Nucleus accumbens (tissue), 56 donors: ENCODE measurements around the gene TNFRSF13B.
"Not testable (repeated sequence)": the region's sequence is repeated elsewhere in the genome, so short reads cannot be mapped to it uniquely, and the experiment has no call there.

Source experiments
- DNase-seq, 56 donors: peaks; one replicate each; lab custom pipeline; 2025; lab: John Stamatoyannopoulos, UW

The TNFRSF13B gene

DNA sequence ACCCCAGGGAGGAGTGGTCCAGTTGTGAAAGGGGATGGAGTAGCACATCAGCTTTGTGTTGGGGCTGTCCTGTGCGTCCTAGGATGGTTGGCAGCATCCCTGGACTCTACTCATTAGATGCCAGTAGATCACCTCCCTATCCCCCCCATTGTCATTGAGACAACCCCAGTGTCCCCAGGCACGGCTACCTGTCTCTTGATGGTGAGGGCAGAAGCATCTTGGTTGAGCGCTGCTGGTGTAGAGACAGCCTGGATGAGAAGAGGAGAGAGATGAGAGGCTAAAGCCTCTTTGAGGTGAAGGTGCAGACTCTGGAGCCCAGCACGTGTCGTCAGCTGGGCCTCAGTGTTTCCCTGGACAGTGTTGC lies 55.4 kb downstream of the TNFRSF13B start:
- no peak for DNase-seq

DNA sequence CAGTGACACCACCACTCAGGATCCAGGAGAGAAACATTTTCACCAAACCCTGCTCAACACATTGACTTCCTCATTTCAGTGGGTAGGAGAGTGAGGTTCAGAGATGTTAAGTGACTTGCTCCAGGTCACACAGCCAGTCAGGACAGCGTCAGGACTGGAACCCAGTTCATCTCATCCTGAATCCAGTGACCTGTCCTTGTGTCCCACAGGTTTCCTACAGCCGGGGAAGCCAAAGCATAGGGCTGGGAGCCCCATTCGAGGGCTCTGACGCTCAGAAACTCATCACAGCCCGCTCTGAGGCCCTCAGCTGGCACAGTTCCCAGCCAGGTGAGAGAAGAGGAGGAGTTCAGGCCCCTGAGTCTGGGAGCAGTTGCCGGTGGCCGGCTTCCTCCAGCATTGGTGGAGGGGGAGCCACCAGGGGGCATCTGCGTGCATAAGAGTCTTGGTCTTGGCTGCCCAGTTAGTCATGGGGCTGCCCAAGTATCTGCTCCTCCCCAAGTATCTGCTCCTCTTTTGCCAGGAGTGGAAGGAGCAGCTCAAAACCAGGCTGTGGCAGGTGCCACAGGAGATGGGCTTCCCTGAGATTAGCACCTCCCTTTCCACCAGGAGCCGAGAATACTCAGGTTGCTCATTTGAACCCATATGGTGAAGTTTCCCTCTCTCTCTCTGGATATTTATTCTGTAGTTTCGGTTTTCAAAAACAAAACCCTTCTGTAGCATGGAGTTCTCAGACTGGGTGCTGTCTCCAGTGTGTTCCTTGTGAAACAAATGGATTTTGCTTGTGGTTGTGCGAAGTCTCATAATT lies 56.0 kb downstream of the TNFRSF13B start:
- DNase-seq: peak in 19 of 56 donors; percentile 11 to 61 (median 19)

DNA sequence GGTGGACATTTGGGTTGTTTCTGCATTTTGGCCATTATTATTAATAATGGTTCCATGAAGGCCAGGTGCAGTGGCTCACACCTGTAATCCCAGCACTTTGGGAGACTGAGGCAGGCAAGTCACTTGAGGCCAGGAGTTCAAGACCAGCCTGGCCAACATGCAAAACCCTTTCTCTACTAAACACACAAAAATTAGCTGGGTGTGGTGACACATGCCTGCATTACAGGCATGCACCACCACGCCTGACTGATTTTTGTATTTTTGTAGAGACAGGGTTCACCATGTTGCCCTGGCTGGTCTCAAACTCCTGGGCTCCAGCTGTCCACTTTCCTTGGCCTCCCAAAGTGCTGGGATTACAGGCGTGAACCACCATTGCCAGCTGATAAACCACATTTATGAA lies 58.5 kb downstream of the TNFRSF13B start:
- no peak for DNase-seq

DNA sequence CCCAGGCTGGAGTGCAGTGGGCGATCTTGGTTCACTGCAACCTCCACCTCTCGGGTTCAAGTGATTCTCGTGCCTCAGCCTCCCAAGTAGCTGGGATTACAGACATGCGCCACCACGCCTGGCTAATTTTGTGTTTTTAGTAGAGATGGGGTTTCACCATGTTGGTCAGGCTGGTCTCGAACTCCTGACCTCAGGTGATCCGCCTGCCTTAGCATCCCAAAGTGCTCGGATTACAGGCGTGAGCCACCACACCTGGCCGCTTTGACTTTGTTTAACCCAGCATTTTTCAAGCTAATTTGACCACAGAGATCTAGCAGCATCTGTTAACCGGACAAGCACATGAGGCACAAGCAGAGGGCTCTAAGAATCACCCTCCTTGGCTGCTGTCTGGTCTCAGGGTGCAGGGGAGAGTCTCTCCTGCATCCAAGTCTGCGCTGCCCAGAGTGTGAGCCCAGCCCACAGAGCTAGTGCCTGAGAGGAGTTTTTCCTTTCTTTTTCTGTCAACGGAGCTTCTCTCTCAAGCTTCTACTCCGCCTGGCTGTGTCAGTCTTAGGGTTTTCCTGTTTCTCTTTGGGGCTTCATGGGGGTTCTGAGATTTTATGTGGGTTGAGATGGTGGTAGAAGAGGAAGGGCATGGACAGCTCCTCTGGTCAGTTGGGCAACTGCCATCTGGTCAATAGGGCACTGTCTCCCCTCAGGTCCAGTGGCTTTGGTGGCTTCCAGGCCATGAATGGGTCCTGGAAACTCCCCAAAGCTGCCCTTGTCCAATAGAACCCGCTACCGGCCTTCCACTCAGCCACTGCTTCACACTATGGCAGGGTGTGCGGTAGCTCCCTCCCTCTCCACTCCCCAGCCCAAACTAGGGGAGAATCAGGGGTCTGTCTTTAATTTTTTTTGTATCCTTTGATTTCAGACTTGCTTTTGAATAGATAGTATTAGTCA lies 59.6 kb downstream of the TNFRSF13B start:
- no peak for DNase-seq

DNA sequence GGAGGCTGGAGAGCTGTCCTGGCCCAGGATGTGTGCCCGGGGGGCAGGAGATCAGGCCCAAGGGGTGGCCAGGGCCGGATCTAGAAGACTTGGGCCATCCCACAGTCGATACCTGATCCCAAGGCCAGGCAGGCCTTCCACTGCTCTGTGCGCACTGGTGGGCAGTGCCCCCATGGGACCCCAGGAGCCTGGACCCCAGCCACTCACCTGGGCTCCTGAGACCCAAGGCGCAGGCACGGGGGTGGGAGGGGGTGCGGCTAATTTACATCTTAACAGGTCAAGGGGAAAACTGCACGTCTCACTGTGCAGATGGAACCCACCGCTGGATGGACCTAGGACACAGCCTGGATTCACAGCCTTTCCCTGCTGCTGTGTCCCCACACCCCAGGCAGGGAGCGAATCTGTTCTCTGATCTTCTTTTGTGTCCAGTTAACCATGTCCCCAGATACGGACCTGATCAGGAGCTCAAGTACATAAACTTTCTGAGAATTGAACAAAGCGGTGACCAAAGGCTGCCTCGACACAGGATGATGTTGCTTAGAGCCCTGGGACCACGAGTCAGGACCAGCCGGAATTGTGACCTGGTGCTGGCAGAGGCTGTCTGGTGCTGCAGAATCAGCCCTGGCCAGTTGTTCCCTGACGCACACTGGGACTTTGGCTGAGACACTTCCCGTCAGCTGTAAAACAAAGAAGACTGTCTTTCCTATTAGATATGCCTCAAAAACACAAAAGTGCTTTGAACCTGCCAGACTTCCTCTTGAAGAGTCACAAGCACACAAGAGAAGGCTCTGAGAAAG lies 60.6 kb downstream of the TNFRSF13B start:
- peak in 26 of 56 donors; percentile 6 to 57 (median 25) for DNase-seq

DNA sequence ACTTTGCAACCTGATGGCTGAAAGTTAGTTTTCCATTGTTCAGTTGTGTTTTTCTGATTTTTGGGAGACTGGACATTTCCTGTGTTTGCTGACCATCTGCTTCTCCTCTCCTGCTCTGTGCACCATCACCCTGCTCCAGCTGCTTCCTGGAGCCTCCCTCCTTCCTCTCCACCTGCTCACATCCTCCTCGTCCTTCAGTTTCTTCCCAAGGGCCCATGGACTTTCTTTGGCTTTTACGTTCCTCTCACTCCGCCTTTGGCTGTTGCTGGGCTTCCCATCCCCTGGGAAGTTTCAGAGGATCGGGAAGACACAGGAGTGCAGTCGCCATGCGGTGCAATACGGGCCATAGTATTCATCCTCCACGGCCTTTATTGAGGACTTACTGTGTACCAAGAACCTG lies 61.6 kb downstream of the TNFRSF13B start:
- DNase-seq: no peak

DNA sequence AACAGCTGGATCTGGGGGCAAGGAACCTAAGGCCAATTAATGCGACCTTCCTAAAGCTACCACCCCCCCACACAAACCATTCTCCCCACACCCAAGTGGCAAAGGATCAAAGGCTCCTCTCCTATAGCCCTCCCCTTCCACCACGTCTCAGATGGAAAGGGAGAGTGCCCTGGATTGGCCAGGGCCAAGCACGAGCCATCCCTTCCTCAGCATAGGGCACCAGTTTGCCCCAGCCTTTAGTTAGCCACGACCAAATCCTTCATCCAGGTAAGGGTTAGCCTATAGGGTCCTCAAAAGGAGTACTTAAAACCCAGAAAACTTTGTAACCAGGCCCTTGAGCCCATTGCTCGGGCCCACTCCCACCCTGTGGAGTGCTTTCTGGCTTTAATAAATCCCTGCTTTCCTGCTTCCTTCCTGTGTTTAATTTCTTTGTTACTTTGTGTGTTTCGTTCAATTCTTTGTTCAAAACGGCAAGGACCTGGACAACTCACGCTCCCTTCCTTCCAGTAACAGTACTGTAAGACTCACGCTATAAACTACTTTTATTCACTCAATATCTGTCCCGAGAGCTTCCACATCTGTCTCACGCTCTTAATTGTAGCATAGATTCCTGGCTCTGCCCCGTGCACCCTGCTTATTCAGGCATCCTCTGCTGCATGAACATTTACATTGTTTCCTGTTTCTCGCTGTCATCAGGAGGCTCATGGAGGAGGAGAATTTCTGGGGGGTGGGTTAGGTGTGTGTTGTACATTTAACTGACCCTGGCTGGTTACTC lies 62.3 kb downstream of the TNFRSF13B start:
- no peak for DNase-seq

DNA sequence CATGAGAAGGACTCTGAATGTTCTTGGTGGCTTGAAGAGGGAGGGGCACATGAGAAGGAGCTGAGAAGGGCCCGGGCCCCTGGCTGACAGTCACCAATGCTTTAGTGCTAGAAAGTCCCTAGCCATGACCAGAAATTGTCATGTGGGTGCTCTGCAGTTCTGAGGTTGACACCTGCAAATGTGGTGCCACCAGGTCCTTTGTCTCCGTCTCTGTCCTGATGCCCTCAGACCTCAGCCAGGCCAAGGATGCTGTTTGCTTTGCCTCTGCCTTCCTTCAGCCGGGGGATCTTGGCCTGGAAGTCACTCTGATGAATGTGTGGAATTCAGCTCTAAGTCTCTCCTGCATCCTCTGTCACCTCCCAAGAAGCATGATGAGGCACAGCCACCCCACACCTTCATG lies 63.6 kb downstream of the TNFRSF13B start:
- no peak for DNase-seq

DNA sequence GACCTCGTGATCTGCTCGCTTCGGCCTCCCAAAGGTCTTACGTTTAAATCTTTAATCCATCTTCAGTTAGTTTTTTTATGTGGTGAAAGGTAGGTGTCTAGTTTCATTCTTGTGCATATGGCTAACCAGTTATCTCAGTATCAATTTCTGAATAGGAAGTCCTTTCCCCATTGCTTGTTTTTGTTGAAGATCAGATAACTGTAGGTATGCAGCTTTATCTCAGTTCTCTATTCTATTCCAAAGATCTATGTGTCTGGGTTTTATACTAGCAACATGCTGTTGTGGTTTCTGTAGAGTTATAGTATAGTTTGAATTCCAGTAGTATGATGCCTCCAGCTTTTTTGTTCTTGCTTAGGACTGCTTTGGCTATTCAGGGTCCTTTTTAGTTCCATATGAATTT lies 65.2 kb downstream of the TNFRSF13B start:
- no peak for DNase-seq

DNA sequence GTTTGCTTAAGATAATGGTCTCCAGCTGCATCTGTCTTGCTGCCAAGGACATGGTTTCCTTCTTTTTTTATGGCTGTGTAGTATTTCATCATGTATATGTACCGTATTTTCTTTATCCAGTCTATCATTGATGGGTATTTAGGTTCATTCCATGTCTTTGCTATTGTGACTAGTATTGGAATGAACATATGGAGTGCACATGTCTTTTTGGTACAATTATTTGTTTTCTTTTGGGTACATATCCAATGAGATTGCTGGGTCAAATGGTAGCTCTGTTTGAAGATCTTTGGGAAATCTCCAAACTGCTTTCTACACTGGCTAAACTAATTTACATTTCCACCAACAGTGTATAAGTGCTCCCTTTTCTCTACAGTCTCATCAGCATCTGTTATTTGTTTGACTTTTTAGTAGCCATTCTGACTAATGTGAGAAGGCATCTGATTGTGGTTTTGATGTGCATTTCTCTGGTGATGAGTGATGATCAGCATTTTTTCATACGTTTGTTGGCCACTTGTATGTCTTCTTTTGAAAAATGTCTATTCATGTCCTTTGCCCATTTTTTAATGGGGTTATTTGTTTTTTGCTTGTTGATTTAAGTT lies 66.2 kb downstream of the TNFRSF13B start:
- no peak for DNase-seq

DNA sequence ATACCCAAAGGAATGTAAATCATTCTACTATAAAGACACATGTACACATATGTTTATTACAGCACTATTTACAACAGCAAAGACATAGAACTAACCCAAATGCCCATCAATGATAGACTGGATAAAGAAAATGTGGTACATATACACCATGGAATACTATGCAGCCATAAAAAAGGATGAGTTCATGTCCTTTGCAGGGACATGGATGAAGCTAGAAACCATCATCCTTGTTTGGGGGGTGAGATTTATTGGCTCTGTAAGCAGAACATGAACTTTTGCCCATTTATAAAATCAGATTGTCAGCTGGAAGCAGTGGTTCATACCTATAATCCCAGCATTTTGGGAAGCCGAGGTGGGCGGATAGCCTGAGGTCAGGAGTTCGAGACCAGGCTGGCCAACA lies 68.8 kb downstream of the TNFRSF13B start:
- DNase-seq: not testable (repeated sequence)

DNA sequence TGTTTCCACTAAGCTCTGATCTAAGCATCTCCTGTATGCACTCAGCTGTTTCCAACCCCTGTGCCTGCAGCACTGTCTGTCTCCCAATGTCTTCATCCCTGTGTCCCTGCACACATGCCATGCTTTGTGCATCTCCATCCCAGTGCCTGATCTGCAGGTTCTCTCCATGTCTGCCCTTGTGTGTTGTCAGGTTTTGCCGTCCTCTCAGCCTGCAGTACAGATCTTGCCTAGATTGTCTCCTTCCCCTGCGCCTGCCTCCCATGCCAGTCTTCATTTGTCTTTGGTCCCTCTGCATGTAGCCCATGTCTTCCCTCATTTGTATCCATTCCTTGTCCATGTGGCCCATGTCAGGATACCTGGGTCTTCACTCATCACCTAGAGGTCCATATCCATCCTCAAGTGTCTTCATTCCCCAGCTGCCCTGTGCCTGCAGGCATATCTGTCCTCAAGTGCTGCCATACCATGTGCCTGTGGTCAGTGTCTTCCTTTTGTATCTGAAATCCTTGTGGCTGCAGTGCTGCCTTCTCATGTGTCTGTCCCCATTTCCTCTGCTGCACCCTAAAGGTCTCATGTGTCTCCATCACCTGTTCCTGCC lies 71.5 kb downstream of the TNFRSF13B start:
- no peak for DNase-seq

DNA sequence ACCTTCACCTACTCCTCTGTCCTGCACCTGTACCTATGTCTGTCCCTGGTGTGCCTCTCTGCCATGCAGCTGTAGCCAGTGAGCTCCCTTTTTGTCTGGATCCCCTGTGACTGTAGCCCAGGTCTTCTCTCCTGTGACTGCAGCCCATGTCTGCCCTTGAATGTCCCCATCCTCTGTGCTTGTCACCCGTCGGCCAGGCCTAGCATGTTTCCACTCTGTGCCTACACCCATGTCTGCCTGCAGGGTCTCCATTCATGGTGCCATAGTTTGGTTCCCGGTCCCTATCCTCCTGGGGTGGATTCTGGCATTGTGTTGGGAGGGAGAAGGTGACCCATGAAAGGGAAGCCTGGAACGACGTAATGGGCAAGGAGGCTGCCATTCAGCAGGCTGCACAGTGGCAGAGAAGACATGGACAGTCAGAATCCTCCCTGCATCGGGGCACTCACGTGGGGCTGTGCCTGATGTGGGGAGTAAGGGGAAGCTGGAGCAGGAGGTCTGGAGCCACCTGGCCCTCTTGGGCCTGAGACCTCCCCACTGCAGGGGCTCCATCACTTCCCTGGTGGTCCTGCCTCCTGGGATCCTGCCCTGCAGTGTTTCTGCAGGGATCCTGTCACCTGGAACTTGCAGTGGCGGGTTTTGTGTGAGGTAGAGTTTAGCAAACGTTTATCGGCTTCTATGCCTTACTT lies 74.6 kb downstream of the TNFRSF13B start:
- DNase-seq: not testable (repeated sequence)

DNA sequence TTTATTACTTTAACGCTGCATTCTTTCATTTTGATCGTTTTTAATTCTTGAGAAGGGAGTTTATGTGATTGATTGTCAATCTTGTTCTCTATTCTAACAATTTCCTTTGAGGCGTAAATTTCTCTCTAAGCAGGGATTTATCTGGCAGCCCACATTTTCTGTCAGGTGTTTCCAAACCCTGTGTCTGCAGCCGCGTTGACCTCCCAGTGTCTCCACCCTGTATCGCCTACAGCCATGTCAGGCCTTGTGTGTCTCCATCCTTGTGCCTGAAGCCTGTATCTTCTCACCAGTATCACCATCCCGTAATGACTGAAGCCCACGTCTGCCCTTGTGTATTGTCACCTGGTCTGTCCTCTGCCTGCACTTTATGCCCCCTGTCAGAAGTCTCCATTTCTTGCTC lies 75.7 kb downstream of the TNFRSF13B start:
- not testable (repeated sequence) for DNase-seq

DNA sequence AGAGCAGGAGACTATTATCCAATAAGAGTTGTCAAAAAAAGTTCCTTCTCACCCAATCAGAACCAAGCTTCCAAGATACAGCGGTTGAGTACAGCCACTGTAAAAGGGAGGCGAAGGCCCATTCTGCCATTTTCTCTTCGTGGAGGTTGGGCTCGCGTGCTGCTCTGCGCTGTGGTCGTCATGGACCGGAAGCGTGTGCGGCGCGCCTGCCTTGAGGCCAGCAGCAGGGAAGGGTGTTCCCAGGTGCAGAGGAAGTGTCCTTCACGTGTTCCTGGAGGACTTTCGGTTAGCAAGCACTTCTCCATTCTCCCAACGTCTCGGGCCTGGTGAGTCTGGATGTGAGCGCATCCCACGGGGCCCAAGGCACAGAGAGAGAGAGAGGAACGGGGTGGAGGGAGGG lies 78.4 kb downstream of the TNFRSF13B start:
- DNase-seq: not testable (repeated sequence)

DNA sequence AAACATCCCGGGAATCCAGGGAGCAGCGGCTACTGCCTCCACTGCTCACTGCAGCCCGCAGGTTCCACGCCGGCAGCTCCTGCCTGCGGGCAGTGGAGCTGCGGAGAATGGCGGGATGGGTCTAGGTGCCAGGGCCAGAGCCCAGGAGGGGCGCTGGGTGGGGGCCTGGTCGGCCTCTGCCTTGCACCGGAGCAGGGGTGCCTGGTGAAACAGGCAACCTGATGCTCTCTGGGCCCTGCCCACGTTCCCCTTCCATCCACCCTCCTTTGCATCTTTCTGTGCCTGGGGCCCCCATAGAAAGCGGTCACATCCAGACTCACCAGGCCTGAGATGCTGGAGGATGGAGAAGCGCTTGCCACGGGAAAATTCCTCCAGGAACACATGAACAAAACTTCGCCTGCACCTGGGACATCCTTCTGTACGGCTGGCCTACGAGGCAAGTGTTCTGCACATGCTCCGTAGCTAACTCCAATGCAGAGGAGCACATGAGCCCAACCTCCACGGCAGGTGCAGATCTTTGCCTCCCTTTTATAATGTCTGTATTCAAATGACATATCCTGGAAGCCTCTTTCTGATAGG lies 79.0 kb downstream of the TNFRSF13B start:
- not testable (repeated sequence) for DNase-seq

DNA sequence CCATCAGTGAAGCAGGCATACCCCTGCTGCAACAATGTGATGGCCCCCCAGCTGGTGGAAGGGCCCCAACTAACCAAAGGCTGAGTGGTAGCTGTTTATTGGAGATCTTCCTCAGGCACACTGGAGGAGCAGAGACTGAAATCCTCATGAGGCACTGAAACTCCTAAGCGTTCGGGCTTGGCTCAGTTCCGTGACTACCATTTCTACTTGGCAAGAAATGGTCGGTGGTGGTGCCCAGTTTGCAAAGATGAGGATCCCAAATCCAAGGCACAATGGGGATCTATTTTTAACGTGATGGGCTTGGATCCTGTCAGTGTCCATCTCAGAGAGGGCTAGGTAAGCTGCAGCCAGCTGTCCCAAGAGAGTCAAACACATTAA lies 82.8 kb downstream of the TNFRSF13B start:
- no peak for DNase-seq
